Stimulated activated CD4-positive, alpha-beta T cell treated with anti-CD3 and anti-CD28 coated beads, Interleukin-2, amount 100 ng/mL, for 48 hours (primary cell): ENCODE measurements around the gene PRKG1.
"Not testable (repeated sequence)": the region's sequence is repeated elsewhere in the genome, so short reads cannot be mapped to it uniquely, and the experiment has no call there.

ENCODE experiments used
- DNase-seq, 2 donors: peaks; one replicate each; pipeline ENCODE4 v3.0.0-alpha.2; 2020

Gene PRKG1

DNA sequence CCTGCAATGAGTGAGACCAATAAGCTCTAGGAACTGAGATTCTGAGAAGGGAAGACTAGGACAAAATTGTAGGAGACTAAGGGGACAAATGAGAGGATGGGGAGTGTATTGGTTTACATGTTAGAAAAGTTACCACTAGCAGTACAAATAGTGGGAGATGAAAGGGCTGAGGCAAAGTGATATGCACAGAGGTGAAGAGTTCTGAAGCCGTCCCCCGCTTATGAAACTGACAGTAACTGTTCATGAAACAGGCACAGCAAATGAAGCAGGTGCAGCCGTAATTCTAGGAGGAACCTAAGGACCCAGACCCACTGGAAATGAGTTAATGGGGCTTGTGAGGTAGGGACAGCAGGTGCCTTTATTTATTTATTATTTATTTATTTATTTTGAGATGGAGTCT is 211.3 kb downstream of the PRKG1 start:
- DNase-seq: no peak

GRCh38 chr10:51288511-51288910 is 214.2 kb downstream of the PRKG1 start:
- no peak for DNase-seq

- no peak for DNase-seq
These were observed 215.2 kb downstream of the PRKG1 start for GRCh38 chr10:51289519-51289918.

- no peak for DNase-seq
These were observed 217.7 kb downstream of the PRKG1 start for GRCh38 chr10:51291961-51292360.

- DNase-seq: no peak
These were observed 223.2 kb downstream of the PRKG1 start for GRCh38 chr10:51297438-51297837.

DNA sequence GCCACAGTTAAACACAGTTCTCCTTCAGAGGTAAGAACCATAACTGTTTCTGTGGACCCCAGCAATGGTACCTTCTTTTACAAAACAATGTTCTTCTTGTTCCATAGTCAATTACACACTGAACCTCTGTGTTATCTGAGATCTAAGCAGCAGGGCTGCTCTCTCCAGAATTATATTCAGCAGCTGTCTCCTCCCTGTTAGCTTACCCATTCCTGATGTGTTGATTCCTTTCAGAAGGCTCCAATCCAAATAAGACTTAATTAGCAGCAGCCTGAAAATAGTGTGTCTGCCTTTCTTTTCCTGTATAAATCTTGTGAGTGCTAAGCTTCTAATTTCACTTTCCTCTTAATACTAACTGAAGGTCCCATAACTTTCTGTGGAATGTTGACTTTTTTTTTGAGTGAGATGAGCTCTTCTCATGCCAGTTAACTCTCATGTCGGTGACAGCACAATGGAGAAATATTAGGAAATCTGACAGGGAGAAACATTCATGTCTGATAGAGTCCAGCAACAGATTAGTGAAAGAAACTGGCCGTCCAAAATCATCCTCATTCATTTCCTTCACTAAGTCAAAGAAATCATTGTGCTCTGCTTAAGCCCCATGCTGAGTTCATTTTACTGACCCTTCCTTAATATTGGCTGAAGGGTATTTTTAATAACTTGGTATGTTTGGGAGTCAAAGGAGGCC is 226.5 kb downstream of the PRKG1 start:
- no peak for DNase-seq

- DNase-seq: no peak
These were observed 227.4 kb downstream of the PRKG1 start for GRCh38 chr10:51301644-51302043.

DNA sequence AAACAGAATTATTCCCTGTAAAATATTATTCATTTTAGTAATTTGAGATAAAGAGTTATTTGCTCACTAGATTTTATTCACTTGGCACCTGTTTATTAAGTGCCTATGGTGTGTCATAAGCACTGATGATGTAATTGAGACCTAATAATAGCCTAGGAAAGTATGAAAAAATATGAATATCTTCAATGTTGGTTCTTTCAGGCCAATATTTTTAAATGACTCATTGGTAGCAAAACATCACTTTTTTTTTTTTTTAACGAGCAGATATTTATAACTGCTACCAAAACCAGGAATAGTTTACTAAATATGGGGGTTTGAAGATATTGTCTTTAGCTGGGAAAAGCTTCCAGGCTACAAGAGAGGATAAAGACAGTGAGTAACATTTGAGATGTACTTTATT is 228.0 kb downstream of the PRKG1 start:
- no peak for DNase-seq

GRCh38 chr10:51308116-51308515 is 233.8 kb downstream of the PRKG1 start:
- DNase-seq: no peak

GRCh38 chr10:51311228-51311627 is 236.9 kb downstream of the PRKG1 start:
- no peak for DNase-seq

DNA sequence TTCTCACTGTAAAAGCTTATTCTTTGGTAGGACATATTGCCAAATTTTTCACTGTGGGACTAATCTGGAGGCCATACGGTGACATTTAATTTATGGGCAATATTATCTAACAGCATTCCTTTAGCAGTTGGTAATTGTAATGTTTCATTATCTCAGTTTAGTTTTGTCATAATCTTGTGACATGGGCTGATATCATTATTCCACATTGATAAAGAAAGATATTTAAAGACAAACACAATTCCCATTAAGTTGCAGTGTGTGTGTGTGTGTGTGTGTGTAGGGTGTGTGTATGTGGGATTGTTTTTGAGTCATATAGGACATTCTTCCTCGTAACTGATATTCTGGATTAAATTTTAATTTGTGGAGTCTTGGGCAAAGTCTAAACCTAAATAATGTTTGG is 238.5 kb downstream of the PRKG1 start:
- no peak for DNase-seq

DNA sequence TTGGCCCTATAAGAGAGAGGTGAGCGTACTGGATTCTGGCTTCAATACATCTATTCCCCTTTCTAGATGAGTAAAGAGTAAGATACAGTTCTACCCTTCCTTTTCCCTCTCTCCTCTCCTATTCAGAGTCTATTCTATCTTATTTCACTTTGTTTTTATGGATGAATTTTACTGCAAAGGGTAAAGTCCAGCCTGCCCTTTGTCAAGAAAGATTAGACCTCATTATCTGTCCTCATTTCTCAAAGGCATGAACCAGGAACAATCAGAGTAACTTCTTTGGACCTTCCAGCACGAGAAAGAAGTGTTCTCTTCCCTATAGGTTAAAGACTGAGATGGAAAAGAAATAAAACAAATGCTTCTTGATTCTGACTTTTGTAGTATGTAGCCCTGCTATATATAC is 239.0 kb downstream of the PRKG1 start:
- no peak for DNase-seq

DNA sequence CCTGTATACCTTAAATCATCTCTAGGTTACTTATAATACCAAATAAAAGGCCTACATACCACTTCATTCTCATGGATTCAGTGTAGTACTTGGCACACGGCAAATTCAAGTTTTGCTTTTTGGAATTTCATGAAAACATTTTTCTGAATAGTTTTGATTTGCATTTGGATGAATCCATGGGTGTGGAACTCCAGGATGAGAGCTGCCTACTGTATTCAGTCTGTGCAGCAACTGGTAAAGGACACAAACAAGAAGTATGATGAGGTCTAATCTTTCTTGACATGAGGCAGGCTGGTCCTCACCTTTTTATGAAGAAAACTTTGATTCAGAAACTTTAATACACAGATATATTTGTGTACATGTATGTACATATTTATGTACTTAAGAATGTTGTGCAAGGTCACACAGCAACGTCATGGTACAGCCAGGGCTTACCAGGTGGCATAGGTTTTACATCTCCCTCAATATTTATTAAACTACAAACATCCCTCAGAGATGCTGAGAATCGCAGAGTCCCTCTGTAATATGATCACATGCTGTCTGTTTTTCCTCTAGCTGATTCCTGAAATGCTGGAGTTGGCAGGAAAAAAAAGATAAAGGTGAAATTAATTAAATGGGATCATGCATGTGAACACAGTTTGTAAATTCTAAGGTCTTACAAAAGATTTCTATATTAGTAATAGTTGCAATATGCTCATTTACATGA is 239.6 kb downstream of the PRKG1 start:
- no peak for DNase-seq

- DNase-seq: no peak
These were observed 240.2 kb downstream of the PRKG1 start for GRCh38 chr10:51314481-51314880.

GRCh38 chr10:51318399-51319172 is 244.3 kb downstream of the PRKG1 start:
- no peak for DNase-seq

DNA sequence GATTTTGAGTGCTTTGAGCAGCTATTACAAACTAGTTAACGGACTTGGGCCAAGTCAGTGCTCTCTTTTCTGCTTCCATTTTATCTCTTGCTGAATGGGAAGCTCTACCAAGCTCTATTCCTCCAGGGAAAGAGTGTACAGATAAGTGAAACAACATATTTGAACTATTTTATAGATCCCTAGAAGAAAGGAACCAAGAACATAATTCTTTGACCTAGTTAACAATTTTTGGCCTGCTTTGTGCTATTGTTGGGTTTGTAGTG is 244.8 kb downstream of the PRKG1 start:
- no peak for DNase-seq

DNA sequence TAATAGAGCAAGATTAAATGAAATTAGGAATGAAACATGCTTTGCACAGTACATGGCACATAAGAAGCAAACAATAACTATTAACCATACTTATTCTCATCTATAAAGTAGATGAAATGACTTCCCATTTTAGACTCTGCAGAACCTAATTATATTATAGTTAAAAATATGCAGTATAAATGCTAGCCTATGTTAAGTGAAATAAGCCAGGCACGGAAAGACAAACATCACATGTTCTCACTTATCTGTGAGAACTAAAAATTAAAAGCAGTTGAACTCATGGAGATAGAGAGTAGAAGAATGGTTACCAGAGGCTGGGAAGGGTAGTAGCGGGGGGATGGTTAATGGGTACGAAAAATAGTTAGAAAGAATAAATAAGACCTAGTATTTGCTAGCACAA is 247.0 kb downstream of the PRKG1 start:
- no peak for DNase-seq

DNA sequence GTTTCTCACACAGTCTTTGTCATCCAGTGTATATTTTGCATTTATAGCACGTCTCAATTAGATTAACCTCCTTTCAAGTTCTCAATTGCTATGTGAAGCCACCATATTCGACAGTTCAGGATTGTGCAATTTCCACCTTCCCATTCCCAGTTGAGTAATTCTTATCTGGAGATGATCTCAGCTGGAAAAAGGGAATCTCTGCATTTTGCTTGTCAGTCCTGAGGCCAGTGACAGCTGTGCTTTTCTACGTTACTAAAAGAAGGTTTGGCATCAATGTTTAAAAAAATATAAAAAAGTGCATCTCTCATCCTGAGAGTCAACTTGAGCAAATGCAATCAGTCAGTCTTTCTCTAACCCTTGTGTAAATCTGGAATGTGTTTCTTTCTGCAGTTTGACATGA is 247.7 kb downstream of the PRKG1 start:
- DNase-seq: no peak

- no peak for DNase-seq
These were observed 251.4 kb downstream of the PRKG1 start for GRCh38 chr10:51325649-51326048.

DNA sequence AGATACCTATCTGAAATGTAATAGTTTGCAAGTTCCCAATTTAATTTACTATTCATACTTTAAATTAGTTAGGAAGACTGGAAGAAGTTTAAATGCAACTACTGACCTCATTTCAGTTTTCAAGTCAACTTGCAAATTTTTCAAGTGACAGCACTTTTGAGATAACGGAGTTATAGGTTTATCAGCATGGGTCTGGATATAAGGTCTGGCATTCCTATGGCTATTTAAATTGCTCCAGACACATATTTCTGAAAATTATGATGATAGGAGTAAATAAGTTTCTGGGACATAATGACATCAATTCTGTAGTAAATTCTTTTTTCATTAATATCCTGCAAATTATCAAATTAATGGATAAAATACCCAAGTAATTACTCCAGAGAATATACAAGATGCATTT is 251.9 kb downstream of the PRKG1 start:
- no peak for DNase-seq

DNA sequence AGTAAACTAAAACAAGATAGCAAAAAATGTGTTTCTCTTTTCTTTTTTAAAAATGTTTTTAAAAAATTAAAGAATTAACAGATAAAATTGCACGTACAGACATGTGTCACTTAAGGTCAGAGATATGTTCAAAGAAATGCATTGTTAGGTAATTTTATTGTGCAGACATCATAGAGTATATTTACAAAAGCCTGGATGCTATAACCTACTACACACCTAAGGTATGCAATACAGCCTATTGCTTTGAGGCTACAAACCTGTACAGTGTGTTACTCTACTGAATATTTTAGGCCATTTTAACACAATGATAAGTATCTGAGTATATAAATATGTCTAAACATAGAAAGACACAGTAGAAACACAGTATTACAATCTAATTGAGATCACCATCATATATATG is 253.1 kb downstream of the PRKG1 start:
- DNase-seq: no peak

DNA sequence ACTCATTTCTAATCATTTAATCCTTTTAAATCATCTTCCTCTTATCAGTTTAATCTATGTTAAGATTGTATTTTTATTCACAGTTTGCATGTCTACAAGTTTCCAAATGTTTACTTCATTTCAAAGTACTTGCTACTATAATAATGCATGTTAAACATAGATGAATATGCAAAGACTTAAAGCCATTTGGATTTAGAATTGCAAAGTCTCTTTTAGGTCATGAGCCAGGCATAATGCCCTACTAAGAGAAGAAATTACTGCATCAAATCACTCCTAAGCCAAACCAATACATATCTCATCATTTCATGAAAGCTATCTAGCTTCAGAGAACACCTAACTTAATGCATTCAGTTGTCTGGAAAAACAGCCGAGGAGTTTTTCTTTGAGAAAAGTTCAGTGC is 266.1 kb downstream of the PRKG1 start:
- no peak for DNase-seq

- no peak for DNase-seq
These were observed 266.7 kb downstream of the PRKG1 start for GRCh38 chr10:51340845-51341610.

DNA sequence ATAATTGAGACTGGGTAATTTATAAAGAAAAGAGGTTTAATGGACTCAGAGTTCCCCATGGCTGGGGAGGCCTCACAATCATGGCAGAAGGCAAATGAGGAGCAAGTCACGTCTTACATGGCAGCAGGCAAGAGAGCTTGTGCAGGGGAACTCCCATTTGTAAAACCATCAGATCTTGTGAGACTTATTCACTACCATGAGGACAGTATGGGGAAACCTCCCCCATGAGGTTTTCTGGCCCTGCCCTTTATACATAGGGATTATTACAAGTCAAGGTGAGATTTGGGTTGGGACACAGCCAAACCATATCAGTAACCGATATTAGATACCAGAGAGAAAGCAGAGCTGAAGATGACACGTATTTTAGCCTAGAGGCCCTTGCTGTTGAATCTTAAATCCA is 267.5 kb downstream of the PRKG1 start:
- DNase-seq: not testable (repeated sequence)
